Nephron (organoid): ENCODE data around the gene TLCD3B.

Experiments
- H3K27ac Mint-ChIP-seq, 3 experiments: 2 replicates each; pipeline ENCODE4 v1.8.0; 2020; ENCODE audit warnings: mixed read lengths in 3 of 3, mild to moderate bottlenecking in 2 of 3, moderate library complexity in 1 of 3
- H3K27me3 Mint-ChIP-seq: 2 replicates; pipeline ENCODE4 v1.8.0; 2021; ENCODE audit warnings: low read depth, mild to moderate bottlenecking, moderate library complexity, mixed read lengths
- H3K36me3 Mint-ChIP-seq: 2 replicates; pipeline ENCODE4 v1.8.0; 2020; ENCODE audit warnings: low read depth, mixed read lengths
- H3K4me1 Mint-ChIP-seq: 2 replicates; pipeline ENCODE4 v1.8.0; 2020; ENCODE audit warnings: mixed read lengths
- H3K4me3 Mint-ChIP-seq, 3 experiments: 2 replicates each; pipeline ENCODE4 v1.8.0; 2020; ENCODE audit warnings: mild to moderate bottlenecking in 3 of 3, mixed read lengths in 3 of 3, moderate library complexity in 2 of 3
- H3K9me3 Mint-ChIP-seq: 2 replicates; pipeline ENCODE4 v1.8.0; 2020; ENCODE audit warnings: mixed read lengths
- TF ChIP-seq, protein P1 (sequence below), 3 experiments: fragments of 200-600 bp; sonication (generic); IDR thresholded peaks; one replicate each; pipeline ENCODE4 v1.5.0; 2021; ENCODE audit warnings: antibody characterized with exemption in 3 of 3; ENCODE audit not compliant: unreplicated experiment in 3 of 3

The TLCD3B gene

DNA sequence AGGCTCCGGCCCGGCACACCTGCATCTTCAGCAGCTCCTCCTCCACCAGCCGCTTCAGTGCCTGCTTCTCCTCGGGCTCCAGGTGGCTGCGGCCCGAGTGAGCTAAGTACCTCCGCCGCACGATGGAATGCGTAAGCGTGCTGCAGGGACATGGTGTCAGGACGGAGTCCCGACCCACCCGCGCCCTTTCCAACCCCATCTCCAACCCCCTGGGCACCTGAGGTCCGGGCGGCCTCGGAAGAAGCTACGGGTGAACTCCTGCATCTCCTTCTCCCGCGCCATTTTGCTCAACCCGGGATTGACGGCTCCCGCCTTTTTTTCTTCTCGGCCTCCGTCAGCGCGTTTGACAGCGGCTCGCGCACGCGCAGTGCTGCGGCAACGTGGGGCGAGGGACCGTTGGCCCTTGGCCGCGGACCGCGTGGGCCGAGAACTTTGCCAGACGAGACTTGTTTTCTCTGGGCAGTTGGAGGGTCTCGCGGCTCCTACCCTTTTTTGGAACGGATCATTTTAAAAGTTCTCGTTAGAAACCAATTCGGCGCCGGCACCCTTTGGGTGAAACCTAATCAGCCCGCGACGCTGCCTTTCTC lies 35.7 kb downstream of the TLCD3B start, which contains the start of gene HIRIP3:
TSS of gene HIRIP3 (minus strand) at position 294 of the 587 bp plus-strand sequence. CDS start at position 282, 12 bp downstream.
- H3K4me3 Mint-ChIP-seq: peak within 1 kb of the TSS; percentile 98

DNA sequence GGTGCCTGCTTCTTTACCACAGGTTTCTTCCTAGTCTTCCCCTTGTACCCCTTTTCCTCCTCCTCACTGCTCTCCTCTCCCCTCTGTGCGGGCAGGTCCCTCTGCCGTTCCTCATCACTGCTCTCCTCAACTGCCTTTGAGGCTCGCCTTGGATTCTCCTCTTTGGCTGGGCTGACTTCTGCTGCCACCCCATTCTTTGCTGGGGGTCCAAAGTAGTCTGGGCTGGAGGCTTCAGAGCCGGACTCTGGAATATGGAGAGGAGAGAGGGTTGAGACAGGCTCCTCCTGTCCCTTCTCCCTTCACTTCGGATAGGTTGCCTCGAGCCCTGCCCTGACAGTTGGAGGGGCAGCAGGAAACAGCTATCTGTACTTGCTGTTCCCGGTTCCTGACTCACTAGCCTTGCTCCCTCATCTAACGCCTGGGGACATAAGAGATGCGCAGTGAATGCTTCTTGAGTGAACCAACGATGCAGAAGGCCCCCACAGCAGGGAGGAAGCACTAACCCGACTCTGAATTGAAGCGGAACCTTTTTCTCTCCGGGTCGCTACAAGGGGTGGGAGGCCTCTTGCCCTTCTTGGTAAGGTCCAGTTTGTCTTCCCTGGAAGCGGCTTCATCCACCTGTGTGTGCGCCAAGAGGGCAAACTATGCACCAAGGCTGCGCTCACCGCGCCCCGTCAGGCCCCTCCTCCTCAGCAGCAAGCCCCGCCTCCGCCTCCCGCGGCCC lies 36.3 kb downstream of the TLCD3B start:
- Mint-ChIP-seq H3K36me3 (peaks cover 27% of the 10 kb centered on the region), H3K9me3 (no peaks in the 10 kb centered on the region), H3K27ac (peak overlapping the region; percentile 19 to 92 (median 92)), H3K4me3 (peak overlapping the region; percentile 98), H3K4me1 (peaks cover 24% of the 10 kb centered on the region), H3K27me3 (no peaks in the 10 kb centered on the region)
- TF ChIP-seq, protein P1, sequence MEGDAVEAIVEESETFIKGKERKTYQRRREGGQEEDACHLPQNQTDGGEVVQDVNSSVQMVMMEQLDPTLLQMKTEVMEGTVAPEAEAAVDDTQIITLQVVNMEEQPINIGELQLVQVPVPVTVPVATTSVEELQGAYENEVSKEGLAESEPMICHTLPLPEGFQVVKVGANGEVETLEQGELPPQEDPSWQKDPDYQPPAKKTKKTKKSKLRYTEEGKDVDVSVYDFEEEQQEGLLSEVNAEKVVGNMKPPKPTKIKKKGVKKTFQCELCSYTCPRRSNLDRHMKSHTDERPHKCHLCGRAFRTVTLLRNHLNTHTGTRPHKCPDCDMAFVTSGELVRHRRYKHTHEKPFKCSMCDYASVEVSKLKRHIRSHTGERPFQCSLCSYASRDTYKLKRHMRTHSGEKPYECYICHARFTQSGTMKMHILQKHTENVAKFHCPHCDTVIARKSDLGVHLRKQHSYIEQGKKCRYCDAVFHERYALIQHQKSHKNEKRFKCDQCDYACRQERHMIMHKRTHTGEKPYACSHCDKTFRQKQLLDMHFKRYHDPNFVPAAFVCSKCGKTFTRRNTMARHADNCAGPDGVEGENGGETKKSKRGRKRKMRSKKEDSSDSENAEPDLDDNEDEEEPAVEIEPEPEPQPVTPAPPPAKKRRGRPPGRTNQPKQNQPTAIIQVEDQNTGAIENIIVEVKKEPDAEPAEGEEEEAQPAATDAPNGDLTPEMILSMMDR (IDR thresholded peaks at IDR 0.05; ENCODE audit: unreplicated experiment in 3 of 3): no peak

More for the DNA sequence above, 35.7 kb downstream of the TLCD3B start, which contains the start of gene HIRIP3:
- Mint-ChIP-seq H3K36me3 (peaks cover 23% of the 10 kb centered on the region), H3K9me3 (no peaks in the 10 kb centered on the region), H3K27ac (peak within 1 kb of the TSS; percentile 92 to 97 (median 92)), H3K4me1 (peaks cover 24% of the 10 kb centered on the region), H3K27me3 (no peaks in the 10 kb centered on the region)
- TF ChIP-seq, protein P1 (IDR thresholded peaks at IDR 0.05; ENCODE audit: unreplicated experiment in 3 of 3): no peak

DNA sequence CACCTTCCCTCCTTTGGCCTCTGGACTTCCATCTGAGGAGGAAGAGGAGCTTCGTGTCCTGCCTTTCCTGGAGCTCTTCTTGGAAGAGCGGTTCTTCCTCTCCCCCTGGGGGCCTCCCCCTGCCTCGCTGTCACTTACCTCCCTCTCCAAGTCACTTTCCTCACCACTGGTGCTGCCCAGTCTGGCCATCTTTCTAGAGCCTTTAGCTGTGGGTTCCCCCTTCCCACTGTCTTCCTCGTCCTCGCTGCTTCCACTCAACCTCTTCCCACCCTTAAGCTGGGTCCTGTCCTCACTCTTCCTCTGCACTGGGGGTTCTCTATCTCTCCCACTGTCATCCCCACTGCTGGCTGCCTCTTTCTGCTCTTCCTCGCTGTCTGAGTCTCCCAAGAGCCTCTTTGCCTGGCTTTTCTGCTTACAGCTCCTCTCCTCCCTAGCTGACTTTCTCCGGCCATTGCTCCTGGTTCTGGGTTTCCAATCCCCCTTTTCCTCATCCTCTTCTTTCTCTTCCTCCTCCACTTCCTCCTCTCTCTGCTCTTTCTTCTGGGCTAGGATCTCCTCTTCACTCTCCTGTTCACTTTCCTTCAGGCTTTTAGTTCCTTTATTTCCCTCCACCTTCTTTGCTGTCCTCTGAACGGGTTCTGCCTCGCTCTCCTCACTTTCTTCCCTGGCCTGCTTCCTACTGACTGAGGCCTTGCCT lies 37.0 kb downstream of the TLCD3B start:
- no peaks in the 10 kb centered on the region for H3K27me3 Mint-ChIP-seq
- H3K36me3 Mint-ChIP-seq: peaks cover 34% of the 10 kb centered on the region
- TF ChIP-seq, protein P1 (IDR thresholded peaks at IDR 0.05; ENCODE audit: unreplicated experiment in 3 of 3): no peak
- no peaks in the 10 kb centered on the region for H3K9me3 Mint-ChIP-seq
- peak overlapping the region in 2 of 3 experiments; percentile 19 to 82 for H3K27ac Mint-ChIP-seq
- H3K4me3 Mint-ChIP-seq: peak overlapping the region; percentile 98
- peaks cover 24% of the 10 kb centered on the region for H3K4me1 Mint-ChIP-seq

DNA sequence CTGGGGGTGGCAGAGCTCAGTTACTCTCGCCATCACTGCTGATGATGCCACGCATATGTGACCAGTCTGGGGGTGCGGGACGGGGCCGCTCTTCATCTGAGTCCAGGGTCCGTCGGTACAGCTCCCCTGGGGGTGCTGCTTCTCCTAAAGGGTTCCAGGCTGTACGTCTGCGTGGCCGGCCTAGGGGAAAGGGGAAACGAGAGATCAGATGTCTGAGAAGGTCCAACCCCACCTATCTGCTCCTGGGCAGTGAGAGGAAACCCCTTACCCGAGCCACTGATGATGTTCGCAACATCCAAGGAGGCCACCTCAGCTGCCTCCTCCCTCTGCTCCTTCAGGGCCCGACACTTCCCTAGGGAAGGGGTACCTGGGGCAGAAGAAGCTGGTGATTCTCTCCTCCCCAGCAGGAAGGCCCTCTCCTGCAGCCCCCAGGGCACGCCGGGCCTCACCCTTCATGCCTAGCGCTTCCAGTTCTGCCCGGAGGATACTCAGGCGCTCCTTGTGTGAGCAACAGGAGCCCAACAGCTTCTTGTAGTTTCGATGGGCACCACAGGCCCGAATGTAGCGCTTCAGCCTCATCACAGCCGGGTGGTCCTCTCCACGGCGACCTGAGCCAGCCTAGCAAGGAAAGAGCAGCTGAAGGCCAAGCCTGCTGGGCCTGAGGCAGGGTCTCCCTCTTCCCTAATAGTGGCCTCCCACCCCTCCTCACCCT lies 37.7 kb downstream of the TLCD3B start:
- no peaks in the 10 kb centered on the region for H3K9me3 Mint-ChIP-seq
- peak overlapping the region; percentile 60 to 98 (median 80) for H3K4me3 Mint-ChIP-seq
- TF ChIP-seq, protein P1 (IDR thresholded peaks at IDR 0.05; ENCODE audit: unreplicated experiment in 3 of 3): no peak
- no peak overlapping the region for H3K27ac Mint-ChIP-seq
- peaks cover 36% of the 10 kb centered on the region for H3K36me3 Mint-ChIP-seq
- no peaks in the 10 kb centered on the region for H3K27me3 Mint-ChIP-seq
- H3K4me1 Mint-ChIP-seq: peaks cover 24% of the 10 kb centered on the region

DNA sequence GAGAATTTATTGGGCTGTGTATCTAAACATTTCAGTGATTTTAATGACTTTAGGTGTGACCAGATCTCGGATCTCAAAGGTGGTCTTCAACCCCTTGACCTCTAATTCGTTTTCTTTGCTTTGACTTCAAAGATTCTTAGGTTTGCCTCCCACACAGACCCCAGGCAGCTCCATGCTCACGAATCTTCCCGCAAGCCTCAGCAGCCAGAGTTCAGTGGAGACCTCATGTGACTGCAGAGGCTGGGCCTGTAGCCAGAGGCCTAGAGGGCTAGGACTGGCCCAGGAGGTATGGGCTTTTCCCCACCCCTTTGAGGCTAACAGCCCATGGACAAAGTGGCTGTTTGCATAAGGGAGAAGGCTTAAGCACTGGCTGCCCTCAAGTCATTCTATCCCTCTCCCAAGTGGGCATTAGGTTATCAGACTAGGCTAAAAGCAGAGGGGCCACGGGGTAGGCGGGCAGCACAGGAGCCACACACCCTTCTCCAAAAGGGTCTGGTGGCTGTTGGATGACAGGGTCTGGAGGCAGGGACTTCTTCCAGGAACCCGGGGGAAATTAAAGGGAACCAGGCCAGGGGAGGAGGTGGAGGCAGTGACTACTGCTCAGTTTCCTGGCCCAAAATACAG lies 38.6 kb downstream of the TLCD3B start:
- peak overlapping the region in 2 of 3 experiments; percentile 35 to 49 for H3K27ac Mint-ChIP-seq
- H3K27me3 Mint-ChIP-seq: no peaks in the 10 kb centered on the region
- H3K9me3 Mint-ChIP-seq: no peaks in the 10 kb centered on the region
- TF ChIP-seq, protein P1 (IDR thresholded peaks at IDR 0.05; ENCODE audit: unreplicated experiment in 3 of 3): no peak
- H3K36me3 Mint-ChIP-seq: peaks cover 39% of the 10 kb centered on the region
- peak overlapping the region; percentile 59 to 80 (median 60) for H3K4me3 Mint-ChIP-seq
- peaks cover 24% of the 10 kb centered on the region for H3K4me1 Mint-ChIP-seq
